HEK293 (cell line): Measurements from ENCODE around the gene RPL9.

Experiments
- CTCF ChIA-PET: fragments of 350-600 bp; formaldehyde crosslinking; extraction: SDS; loops from one replicate; lab custom pipeline; 2021; ENCODE audit warnings: antibody characterized with exemption; lab: Yijun Ruan, JAX
- POLR2A ChIA-PET: fragments of 300-600 bp; formaldehyde crosslinking; extraction: SDS; loops from one replicate; lab custom pipeline; 2020; ENCODE audit warnings: antibody characterized with exemption, inconsistent platforms; lab: Yijun Ruan, JAX
- H3K27ac ChIP-seq: fragments of 200-500 bp; sonication (Bioruptor generic); 2 replicates; pipeline ENCODE4 v1.5.1; 2014; ENCODE audit warnings: low read depth, low read length, control low read depth, inconsistent platforms; ENCODE audit errors: extremely low read depth
- H3K36me3 ChIP-seq, 2 experiments: fragments of 200-500 bp in 1 of 2; sonication (Bioruptor generic) in 1 of 2; 1 replicate in 1 of 2; 2 replicates in 1 of 2; pipeline ENCODE4 v1.5.1; 2014 to 2017; ENCODE audit warnings: inconsistent platforms in 2 of 2, low read length in 2 of 2; ENCODE audit not compliant: control insufficient read depth in 2 of 2, insufficient read depth in 1 of 2
- H3K4me1 ChIP-seq: fragments of 200-500 bp; sonication (Bioruptor generic); 2 replicates; pipeline ENCODE4 v1.5.1; 2014; ENCODE audit warnings: mild to moderate bottlenecking, low read length, inconsistent platforms; ENCODE audit not compliant: control insufficient read depth, insufficient read depth
- H3K4me3 ChIP-seq: 2 replicates; pipeline ENCODE4 v1.5.1; 2011; ENCODE audit warnings: low read depth, mild to moderate bottlenecking, control low read depth, low read length, moderate library complexity
- H3K9me3 ChIP-seq: fragments of 200-500 bp; sonication (Bioruptor generic); 2 replicates; pipeline ENCODE4 v1.5.1; 2014; ENCODE audit warnings: low read depth, low read length, inconsistent platforms; ENCODE audit not compliant: control insufficient read depth, insufficient read depth
- PRDM1 ChIP-seq: fragments of 450-650 bp; formaldehyde crosslinking; IDR thresholded peaks from 2 replicates; pipeline ENCODE4; 2016; ENCODE audit warnings: missing biosample characterization, missing genetic modification characterization
- SCRT1 ChIP-seq: fragments of 450-650 bp; formaldehyde crosslinking; IDR thresholded peaks from 2 replicates; pipeline ENCODE4 v1.5.1; 2016; ENCODE audit warnings: missing biosample characterization, missing genetic modification characterization, borderline replicate concordance
- SETDB1 ChIP-seq: IDR thresholded peaks from one replicate; pipeline ENCODE4 v1.6.1; 2017; ENCODE audit warnings: mild to moderate bottlenecking, low read length, moderate library complexity, mixed read lengths; ENCODE audit not compliant: insufficient read length
- TCF7L2 ChIP-seq: IDR thresholded peaks from 2 replicates; pipeline ENCODE4 v1.6.1; 2011; ENCODE audit warnings: low read depth, mild to moderate bottlenecking, inconsistent platforms, low read length, moderate library complexity, borderline replicate concordance
- TRIM28 ChIP-seq: IDR thresholded peaks from 2 replicates; pipeline ENCODE4 v1.6.1; 2011; ENCODE audit warnings: low read length, control low read depth, borderline replicate concordance
- ZBTB17 ChIP-seq: fragments of 450-650 bp; formaldehyde crosslinking; IDR thresholded peaks from 2 replicates; pipeline ENCODE4 v1.5.1; 2016; ENCODE audit warnings: missing biosample characterization, missing genetic modification characterization
- ZNF223 ChIP-seq: fragments of 450-650 bp; formaldehyde crosslinking; IDR thresholded peaks from 2 replicates; pipeline ENCODE4 v1.5.1; 2016; ENCODE audit warnings: missing biosample characterization, missing genetic modification characterization
- ZNF404 ChIP-seq: fragments of 450-650 bp; formaldehyde crosslinking; IDR thresholded peaks from 2 replicates; pipeline ENCODE4 v1.5.1; 2017; ENCODE audit warnings: missing biosample characterization, missing genetic modification characterization
- ZNF792 ChIP-seq: fragments of 450-650 bp; formaldehyde crosslinking; IDR thresholded peaks from 2 replicates; pipeline ENCODE4 v1.5.1; 2016; ENCODE audit warnings: missing biosample characterization, missing genetic modification characterization
- ZNF830 ChIP-seq: fragments of 450-650 bp; IDR thresholded peaks from 2 replicates; pipeline ENCODE4 v1.5.0; 2018; ENCODE audit warnings: missing biosample characterization, missing genetic modification characterization, low read depth, mild to moderate bottlenecking, moderate library complexity
- TF ChIP-seq, protein P1 (sequence below): fragments of 450-650 bp; formaldehyde crosslinking; IDR thresholded peaks from 2 replicates; pipeline ENCODE4 v1.5.1; 2016; ENCODE audit warnings: missing biosample characterization, missing genetic modification characterization

Gene RPL9

DNA sequence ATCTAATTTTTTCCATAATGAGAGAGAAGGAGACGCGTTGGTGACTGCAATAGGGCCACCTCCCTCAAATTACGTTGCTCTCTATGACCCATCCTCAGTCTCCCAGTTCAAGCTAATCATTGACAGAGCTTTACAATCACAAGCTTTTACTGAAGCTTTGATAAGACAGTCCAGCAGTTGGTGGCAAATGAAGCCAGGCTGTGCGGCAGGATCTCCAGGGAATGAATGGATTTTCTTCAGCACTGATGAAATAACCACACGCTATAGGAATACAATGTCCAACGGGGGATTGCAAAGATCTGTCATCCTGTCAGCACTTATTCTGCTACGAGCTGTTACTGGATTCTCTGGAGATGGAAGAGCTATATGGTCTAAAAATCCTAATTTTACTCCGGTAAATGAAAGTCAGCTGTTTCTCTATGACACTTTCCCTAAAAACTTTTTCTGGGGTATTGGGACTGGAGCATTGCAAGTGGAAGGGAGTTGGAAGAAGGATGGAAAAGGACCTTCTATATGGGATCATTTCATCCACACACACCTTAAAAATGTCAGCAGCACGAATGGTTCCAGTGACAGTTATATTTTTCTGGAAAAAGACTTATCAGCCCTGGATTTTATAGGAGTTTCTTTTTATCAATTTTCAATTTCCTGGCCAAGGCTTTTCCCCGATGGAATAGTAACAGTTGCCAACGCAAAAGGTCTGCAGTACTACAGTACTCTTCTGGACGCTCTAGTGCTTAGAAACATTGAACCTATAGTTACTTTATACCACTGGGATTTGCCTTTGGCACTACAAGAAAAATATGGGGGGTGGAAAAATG, 51.7 kb downstream of the RPL9 start, which contains the start of gene KLB:
KLB (plus strand) TSS at position 168 of the 821 bp plus-strand sequence; CDS start at position 188, 20 bp downstream.
- no peak for TF ChIP-seq SCRT1
- TF ChIP-seq ZBTB17 (tag by site-specific recombination), result peak; percentile 73
- TF ChIP-seq ZNF792 (tag by site-specific recombination), result no peak
- TF ChIP-seq ZNF830 (tag by site-specific recombination), result no peak
- TF ChIP-seq SETDB1, result no peak
- TF ChIP-seq, protein P1, sequence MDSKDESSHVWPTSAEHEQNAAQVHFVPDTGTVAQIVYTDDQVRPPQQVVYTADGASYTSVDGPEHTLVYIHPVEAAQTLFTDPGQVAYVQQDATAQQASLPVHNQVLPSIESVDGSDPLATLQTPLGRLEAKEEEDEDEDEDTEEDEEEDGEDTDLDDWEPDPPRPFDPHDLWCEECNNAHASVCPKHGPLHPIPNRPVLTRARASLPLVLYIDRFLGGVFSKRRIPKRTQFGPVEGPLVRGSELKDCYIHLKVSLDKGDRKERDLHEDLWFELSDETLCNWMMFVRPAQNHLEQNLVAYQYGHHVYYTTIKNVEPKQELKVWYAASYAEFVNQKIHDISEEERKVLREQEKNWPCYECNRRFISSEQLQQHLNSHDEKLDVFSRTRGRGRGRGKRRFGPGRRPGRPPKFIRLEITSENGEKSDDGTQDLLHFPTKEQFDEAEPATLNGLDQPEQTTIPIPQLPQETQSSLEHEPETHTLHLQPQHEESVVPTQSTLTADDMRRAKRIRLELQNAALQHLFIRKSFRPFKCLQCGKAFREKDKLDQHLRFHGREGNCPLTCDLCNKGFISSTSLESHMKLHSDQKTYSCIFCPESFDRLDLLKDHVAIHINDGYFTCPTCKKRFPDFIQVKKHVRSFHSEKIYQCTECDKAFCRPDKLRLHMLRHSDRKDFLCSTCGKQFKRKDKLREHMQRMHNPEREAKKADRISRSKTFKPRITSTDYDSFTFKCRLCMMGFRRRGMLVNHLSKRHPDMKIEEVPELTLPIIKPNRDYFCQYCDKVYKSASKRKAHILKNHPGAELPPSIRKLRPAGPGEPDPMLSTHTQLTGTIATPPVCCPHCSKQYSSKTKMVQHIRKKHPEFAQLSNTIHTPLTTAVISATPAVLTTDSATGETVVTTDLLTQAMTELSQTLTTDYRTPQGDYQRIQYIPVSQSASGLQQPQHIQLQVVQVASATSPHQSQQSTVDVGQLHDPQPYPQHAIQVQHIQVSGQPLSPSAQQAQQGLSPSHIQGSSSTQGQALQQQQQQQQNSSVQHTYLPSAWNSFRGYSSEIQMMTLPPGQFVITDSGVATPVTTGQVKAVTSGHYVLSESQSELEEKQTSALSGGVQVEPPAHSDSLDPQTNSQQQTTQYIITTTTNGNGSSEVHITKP, result 0 out of 2 replicates have a peak, but pooled peaks have one; percentile 11
- no peak for TF ChIP-seq ZNF404
- TF ChIP-seq ZNF223 (tag by site-specific recombination), result no peak
- 0 out of 2 replicates have a peak, but pooled peaks have one; percentile 21 for TF ChIP-seq TRIM28
- TF ChIP-seq TCF7L2, result no peak
- peak; percentile 75 for TF ChIP-seq PRDM1 (tag by site-specific recombination)
- POLR2A ChIA-PET, result no interaction called here
- CTCF ChIA-PET, result interaction anchor here (0.6 kb wide), 1 partner anchor 21 kb away, joined by 3 read pairs; no protein-coding TSS in a partner anchor
- Histone ChIP-seq H3K27ac (no peak within 1 kb of the TSS), H3K36me3 (no peaks in the 10 kb centered on the region), H3K9me3 (no peaks in the 10 kb centered on the region), H3K4me3 (no peak within 1 kb of the TSS), H3K4me1 (no peaks in the 10 kb centered on the region)
